Measurements from ENCODE around the gene PDE4D. TPM values are rescaled to one million over a fixed set of nuclear protein-coding genes. Genes with fewer than 3 reads are reported as not detected.
"Not testable (repeated sequence)": the region's sequence is repeated elsewhere in the genome, so short reads cannot be mapped to it uniquely, and the experiment has no call there.

PDE4D gene
- total RNA-seq, 1 experiment from 2014 or later = 6.5 TPM

- H3K4me3 ChIP-seq (ENCODE audit: low read depth, low read length, poor library complexity, severe bottlenecking) = no peak overlapping the region
- ChIA-PET CTCF (no interaction called here), POLR2A (ENCODE audit: low non-redundant PET) (no interaction called here)
- no peak for DNase-seq (ENCODE audit: low spot score)
- H3K27me3 ChIP-seq (replicated peaks; ENCODE audit: insufficient read depth, low read depth, low read length, poor library complexity) = peaks cover 5% of the 10 kb centered on the region
- H3K36me3 ChIP-seq (ENCODE audit: insufficient read depth, low read length, poor library complexity, severe bottlenecking) = no peaks in the 10 kb centered on the region
- H3K27ac ChIP-seq (ENCODE audit: low read depth, low read length, poor library complexity, severe bottlenecking) = no peak overlapping the region
- no TSS peak for BruUV-seq (replicated peaks)
- no peaks in the 10 kb centered on the region for H3K4me1 ChIP-seq (ENCODE audit: insufficient read depth, low read length, poor library complexity, severe bottlenecking)
- no peak for TF ChIP-seq EZH2 (IDR thresholded peaks at IDR 0.05; ENCODE audit: borderline replicate concordance, low read depth, low read length, poor library complexity, severe bottlenecking)
- TF ChIP-seq, protein P1, sequence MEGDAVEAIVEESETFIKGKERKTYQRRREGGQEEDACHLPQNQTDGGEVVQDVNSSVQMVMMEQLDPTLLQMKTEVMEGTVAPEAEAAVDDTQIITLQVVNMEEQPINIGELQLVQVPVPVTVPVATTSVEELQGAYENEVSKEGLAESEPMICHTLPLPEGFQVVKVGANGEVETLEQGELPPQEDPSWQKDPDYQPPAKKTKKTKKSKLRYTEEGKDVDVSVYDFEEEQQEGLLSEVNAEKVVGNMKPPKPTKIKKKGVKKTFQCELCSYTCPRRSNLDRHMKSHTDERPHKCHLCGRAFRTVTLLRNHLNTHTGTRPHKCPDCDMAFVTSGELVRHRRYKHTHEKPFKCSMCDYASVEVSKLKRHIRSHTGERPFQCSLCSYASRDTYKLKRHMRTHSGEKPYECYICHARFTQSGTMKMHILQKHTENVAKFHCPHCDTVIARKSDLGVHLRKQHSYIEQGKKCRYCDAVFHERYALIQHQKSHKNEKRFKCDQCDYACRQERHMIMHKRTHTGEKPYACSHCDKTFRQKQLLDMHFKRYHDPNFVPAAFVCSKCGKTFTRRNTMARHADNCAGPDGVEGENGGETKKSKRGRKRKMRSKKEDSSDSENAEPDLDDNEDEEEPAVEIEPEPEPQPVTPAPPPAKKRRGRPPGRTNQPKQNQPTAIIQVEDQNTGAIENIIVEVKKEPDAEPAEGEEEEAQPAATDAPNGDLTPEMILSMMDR (conservative IDR thresholded peaks at IDR 0.05; ENCODE audit: low read depth, low read length) = no peak
- intact Hi-C loops (cut with micrococcal nuclease; ENCODE audit: unreplicated experiment) = no loop called here
- no peaks in the 10 kb centered on the region for H3K9me3 ChIP-seq (ENCODE audit: low read depth, low read length, poor library complexity, severe bottlenecking)
These were observed 506.4 kb downstream of the PDE4D start for GRCh38 chr5:59387127-59387526.

DNA sequence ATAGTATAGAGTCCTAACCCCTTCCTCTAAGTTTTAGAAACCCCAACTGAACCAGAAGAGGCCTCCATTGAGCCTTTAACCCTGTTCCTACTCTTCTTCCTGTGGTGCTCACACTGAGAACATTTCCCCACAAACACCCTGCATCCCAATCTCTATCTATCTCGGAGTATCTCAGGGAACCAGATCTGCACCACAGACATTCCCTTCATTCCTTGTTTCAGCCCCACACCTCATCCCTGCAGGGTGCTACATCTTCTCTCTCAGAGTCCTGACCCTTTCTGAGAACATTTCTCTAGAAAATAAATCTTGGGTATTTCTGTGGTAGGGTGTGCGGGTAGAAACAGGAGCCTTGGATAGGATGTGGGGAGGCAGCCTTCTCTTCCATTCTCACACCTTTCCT, 507.8 kb downstream of the PDE4D start:
- H3K4me3 ChIP-seq (ENCODE audit: low read depth, low read length, poor library complexity, severe bottlenecking) = no peak overlapping the region
- ChIA-PET CTCF (no interaction called here), POLR2A (ENCODE audit: low non-redundant PET) (no interaction called here)
- intact Hi-C loops (cut with micrococcal nuclease; ENCODE audit: unreplicated experiment) = no loop called here
- no peak for DNase-seq (ENCODE audit: low spot score)
- BruUV-seq (replicated peaks) = no TSS peak
- no peak for TF ChIP-seq EZH2 (IDR thresholded peaks at IDR 0.05; ENCODE audit: borderline replicate concordance, low read depth, low read length, poor library complexity, severe bottlenecking)
- H3K27me3 ChIP-seq (replicated peaks; ENCODE audit: insufficient read depth, low read depth, low read length, poor library complexity) = peaks cover 5% of the 10 kb centered on the region
- no peak overlapping the region for H3K27ac ChIP-seq (ENCODE audit: low read depth, low read length, poor library complexity, severe bottlenecking)
- H3K36me3 ChIP-seq (ENCODE audit: insufficient read depth, low read length, poor library complexity, severe bottlenecking) = no peaks in the 10 kb centered on the region
- no peaks in the 10 kb centered on the region for H3K4me1 ChIP-seq (ENCODE audit: insufficient read depth, low read length, poor library complexity, severe bottlenecking)
- H3K9me3 ChIP-seq (ENCODE audit: low read depth, low read length, poor library complexity, severe bottlenecking) = no peaks in the 10 kb centered on the region

- CTCF ChIA-PET = interaction anchor here (0.6 to 2.0 kb wide), 4 partner anchors 9 to 192 kb away, joined by 3 to 11 read pairs (median 3); no protein-coding TSS in a partner anchor
- Histone ChIP-seq H3K27me3 (replicated peaks; ENCODE audit: insufficient read depth, low read depth, low read length, poor library complexity) (no peaks in the 10 kb centered on the region), H3K27ac (ENCODE audit: low read depth, low read length, poor library complexity, severe bottlenecking) (no peak overlapping the region), H3K9me3 (ENCODE audit: low read depth, low read length, poor library complexity, severe bottlenecking) (no peaks in the 10 kb centered on the region), H3K36me3 (ENCODE audit: insufficient read depth, low read length, poor library complexity, severe bottlenecking) (no peaks in the 10 kb centered on the region), H3K4me3 (ENCODE audit: low read depth, low read length, poor library complexity, severe bottlenecking) (no peak overlapping the region), H3K4me1 (ENCODE audit: insufficient read depth, low read length, poor library complexity, severe bottlenecking) (no peaks in the 10 kb centered on the region)
- peak; percentile 63 for DNase-seq (ENCODE audit: low spot score)
- BruUV-seq (replicated peaks) = no TSS peak
- no peak for TF ChIP-seq EZH2 (IDR thresholded peaks at IDR 0.05; ENCODE audit: borderline replicate concordance, low read depth, low read length, poor library complexity, severe bottlenecking)
- TF ChIP-seq, protein P1 (conservative IDR thresholded peaks at IDR 0.05; ENCODE audit: low read depth, low read length) = peak; percentile 61
- intact Hi-C loops (cut with micrococcal nuclease; ENCODE audit: unreplicated experiment) = loop anchor here (1.0 to 5.0 kb wide), 3 partner anchors 158 to 493 kb away; no protein-coding TSS in a partner anchor
- POLR2A ChIA-PET (ENCODE audit: low non-redundant PET) = no interaction called here
These were observed 513.1 kb downstream of the PDE4D start for GRCh38 chr5:59380350-59380951.

DNA sequence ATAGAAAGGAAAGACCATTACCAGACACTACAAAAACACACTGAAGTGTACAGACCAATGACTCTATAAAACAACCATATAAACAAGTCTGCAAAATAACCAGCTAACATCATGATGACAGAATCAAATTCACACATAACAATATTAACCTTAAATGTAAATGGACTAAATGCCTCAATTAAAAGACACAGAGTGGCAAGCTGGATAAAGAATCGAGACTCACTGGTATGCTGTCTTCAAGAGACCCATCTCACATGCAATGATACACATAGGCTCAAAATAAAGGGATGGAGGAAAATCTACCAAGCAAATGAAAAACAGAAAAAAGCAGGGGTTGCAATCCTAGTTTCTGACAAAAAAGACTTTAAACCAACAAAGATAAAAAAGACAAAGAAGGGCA, 519.5 kb downstream of the PDE4D start:
- H3K4me3 ChIP-seq (ENCODE audit: low read depth, low read length, poor library complexity, severe bottlenecking); POLR2A ChIA-PET (ENCODE audit: low non-redundant PET); BruUV-seq (replicated peaks); DNase-seq (ENCODE audit: low spot score); H3K36me3 ChIP-seq (ENCODE audit: insufficient read depth, low read length, poor library complexity, severe bottlenecking); intact Hi-C loops (cut with micrococcal nuclease; ENCODE audit: unreplicated experiment); CTCF ChIA-PET; H3K4me1 ChIP-seq (ENCODE audit: insufficient read depth, low read length, poor library complexity, severe bottlenecking); H3K9me3 ChIP-seq (ENCODE audit: low read depth, low read length, poor library complexity, severe bottlenecking); H3K27ac ChIP-seq (ENCODE audit: low read depth, low read length, poor library complexity, severe bottlenecking); H3K27me3 ChIP-seq (replicated peaks; ENCODE audit: insufficient read depth, low read depth, low read length, poor library complexity): not testable (repeated sequence)
